ENCODE measurements around the gene EHHADH. TPM values are rescaled to one million over a fixed set of nuclear protein-coding genes. Genes with fewer than 3 reads are reported as not detected.

Gene EHHADH
- polyA plus RNA-seq, 1 of the 3 experiments (the other 2 are of a cell fraction) = 2.5 TPM

DNA sequence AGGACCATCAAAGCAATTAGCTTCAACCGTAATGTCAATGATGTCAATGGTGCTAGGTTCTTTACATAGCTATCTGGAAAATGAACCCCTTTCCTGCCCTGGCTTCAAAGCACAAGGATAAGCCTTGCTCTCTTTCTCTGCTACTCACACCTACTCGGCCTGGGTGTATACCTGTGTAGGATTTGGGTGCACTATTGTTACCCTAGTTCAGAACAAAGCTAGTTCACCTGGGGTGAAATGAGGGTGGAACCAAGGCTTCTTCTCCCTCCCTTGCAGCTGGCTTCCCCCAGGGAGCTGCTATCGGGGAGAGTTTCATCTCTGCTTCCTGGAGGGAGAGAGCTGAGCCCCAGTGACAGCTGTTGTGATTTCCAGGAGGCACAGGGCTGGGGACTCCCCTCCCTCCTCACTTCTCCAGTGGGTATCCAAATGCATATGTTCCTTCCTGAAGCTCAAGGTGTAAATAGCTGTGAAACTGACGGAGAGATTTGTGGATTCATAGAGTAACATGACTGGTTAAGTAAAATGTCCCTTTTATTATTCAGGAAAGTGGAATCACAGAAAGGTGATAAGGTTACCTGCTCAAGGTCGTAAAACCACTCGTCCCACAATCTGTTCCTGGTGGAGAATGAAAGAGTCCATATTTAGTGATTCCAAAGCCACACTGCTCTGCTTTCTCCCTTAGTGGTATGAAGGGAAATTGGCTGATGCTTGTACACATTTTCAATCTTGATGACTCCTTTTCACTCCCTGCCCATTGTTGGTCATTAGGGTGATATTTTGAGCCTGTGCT lies 89.2 kb downstream of the EHHADH start:
- 64% methylated on average over 6 of the region's 6 CpGs for WGBS (ENCODE audit: low lambda C conversion rate)
- Histone ChIP-seq H3K36me3 (replicated peaks in 1 of 2; ENCODE audit: control insufficient read depth in 1 of 2, insufficient read depth in 2 of 2, low read length in 1 of 2) (no peaks in the 10 kb centered on the region), H3K4me1 (ENCODE audit: control insufficient read depth in 1 of 2, insufficient read depth in 2 of 2, low read depth in 1 of 2, low read length in 1 of 2) (no peaks in the 10 kb centered on the region), H3K27me3 (ENCODE audit: insufficient read depth) (no peaks in the 10 kb centered on the region; the same call in 1 of the 2 replicates), H3F3A (replicated peaks; ENCODE audit: insufficient read depth) (no peaks in the 10 kb centered on the region), H3K9me3 (no peaks in the 10 kb centered on the region), H3K9ac (no peak overlapping the region), H3K79me2 (ENCODE audit: insufficient read depth) (no peaks in the 10 kb centered on the region), H3K4me3 (ENCODE audit: low read depth in 2 of 2, low read length in 1 of 2) (no peak overlapping the region), H3K4me2 (no peak overlapping the region), H4K20me1 (ENCODE audit: insufficient read depth) (no peaks in the 10 kb centered on the region), H3K9me2 (no peaks in the 10 kb centered on the region), H3K27ac (ENCODE audit: low read depth in 2 of 2, low read length in 1 of 2) (no peak overlapping the region), H2AFZ (ENCODE audit: low read depth) (no peak overlapping the region)
- ChIA-PET POLR2A (no interaction called here), CTCF (interaction anchor here (0.8 to 2.4 kb wide), 4 partner anchors 8 to 95 kb away, joined by 3 to 6 read pairs (median 4); no protein-coding TSS in a partner anchor)
- no peak for TF ChIP-seq GATA2 (CRISPR knock-in tag; IDR thresholded peaks at IDR 0.05)
- TF ChIP-seq, protein P1, sequence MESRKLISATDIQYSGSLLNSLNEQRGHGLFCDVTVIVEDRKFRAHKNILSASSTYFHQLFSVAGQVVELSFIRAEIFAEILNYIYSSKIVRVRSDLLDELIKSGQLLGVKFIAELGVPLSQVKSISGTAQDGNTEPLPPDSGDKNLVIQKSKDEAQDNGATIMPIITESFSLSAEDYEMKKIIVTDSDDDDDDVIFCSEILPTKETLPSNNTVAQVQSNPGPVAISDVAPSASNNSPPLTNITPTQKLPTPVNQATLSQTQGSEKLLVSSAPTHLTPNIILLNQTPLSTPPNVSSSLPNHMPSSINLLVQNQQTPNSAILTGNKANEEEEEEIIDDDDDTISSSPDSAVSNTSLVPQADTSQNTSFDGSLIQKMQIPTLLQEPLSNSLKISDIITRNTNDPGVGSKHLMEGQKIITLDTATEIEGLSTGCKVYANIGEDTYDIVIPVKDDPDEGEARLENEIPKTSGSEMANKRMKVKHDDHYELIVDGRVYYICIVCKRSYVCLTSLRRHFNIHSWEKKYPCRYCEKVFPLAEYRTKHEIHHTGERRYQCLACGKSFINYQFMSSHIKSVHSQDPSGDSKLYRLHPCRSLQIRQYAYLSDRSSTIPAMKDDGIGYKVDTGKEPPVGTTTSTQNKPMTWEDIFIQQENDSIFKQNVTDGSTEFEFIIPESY (IDR thresholded peaks at IDR 0.05; ENCODE audit: borderline replicate concordance, low read depth) = no peak
- no peak for DNase-seq

DNA sequence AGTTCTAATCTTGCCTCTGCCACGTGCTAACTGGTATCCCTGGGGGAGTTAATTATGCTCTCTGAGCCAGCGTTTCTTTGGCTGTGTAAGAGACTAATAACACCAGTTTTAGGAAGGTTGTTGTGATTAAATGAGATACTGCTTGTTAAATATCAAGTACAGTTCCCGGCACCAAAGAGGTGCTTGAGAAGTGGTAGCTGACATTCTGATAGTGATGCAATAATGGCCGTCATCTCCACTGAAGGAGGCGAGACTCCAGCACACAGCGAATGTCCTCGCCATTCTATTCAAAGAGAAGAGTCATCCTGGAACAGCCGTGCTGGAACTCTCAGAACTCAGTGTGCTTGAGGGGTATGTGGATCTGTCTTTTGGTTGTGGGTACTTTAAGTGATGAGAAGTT lies 91.2 kb downstream of the EHHADH start:
- Histone ChIP-seq H3K4me2 (no peak overlapping the region), H3F3A (replicated peaks; ENCODE audit: insufficient read depth) (no peaks in the 10 kb centered on the region), H3K4me3 (ENCODE audit: low read depth in 2 of 2, low read length in 1 of 2) (no peak overlapping the region), H3K9ac (no peak overlapping the region), H3K27ac (ENCODE audit: low read depth in 2 of 2, low read length in 1 of 2) (no peak overlapping the region), H3K4me1 (ENCODE audit: control insufficient read depth in 1 of 2, insufficient read depth in 2 of 2, low read depth in 1 of 2, low read length in 1 of 2) (no peaks in the 10 kb centered on the region), H3K9me3 (no peaks in the 10 kb centered on the region), H2AFZ (ENCODE audit: low read depth) (no peak overlapping the region), H3K79me2 (ENCODE audit: insufficient read depth) (no peaks in the 10 kb centered on the region), H3K9me2 (no peaks in the 10 kb centered on the region), H3K27me3 (ENCODE audit: insufficient read depth) (no peaks in the 10 kb centered on the region; the same call in 1 of the 2 replicates), H3K36me3 (replicated peaks in 1 of 2; ENCODE audit: control insufficient read depth in 1 of 2, insufficient read depth in 2 of 2, low read length in 1 of 2) (no peaks in the 10 kb centered on the region), H4K20me1 (ENCODE audit: insufficient read depth) (no peaks in the 10 kb centered on the region)
- DNase-seq = no peak
- POLR2A ChIA-PET = no interaction called here
- CTCF ChIA-PET = interaction anchor here (0.7 to 2.4 kb wide), 4 partner anchors 10 to 288 kb away, joined by 3 to 9 read pairs (median 5); no protein-coding TSS in a partner anchor
- TF ChIP-seq RXRA (IDR thresholded peaks at IDR 0.05; ENCODE audit: borderline replicate concordance, low read depth) = no peak
- TF ChIP-seq, protein P2, sequence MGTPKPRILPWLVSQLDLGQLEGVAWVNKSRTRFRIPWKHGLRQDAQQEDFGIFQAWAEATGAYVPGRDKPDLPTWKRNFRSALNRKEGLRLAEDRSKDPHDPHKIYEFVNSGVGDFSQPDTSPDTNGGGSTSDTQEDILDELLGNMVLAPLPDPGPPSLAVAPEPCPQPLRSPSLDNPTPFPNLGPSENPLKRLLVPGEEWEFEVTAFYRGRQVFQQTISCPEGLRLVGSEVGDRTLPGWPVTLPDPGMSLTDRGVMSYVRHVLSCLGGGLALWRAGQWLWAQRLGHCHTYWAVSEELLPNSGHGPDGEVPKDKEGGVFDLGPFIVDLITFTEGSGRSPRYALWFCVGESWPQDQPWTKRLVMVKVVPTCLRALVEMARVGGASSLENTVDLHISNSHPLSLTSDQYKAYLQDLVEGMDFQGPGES (IDR thresholded peaks at IDR 0.05; ENCODE audit: low read depth, low read length) = no peak
- TF ChIP-seq, protein P3, sequence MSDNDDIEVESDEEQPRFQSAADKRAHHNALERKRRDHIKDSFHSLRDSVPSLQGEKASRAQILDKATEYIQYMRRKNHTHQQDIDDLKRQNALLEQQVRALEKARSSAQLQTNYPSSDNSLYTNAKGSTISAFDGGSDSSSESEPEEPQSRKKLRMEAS (IDR thresholded peaks at IDR 0.05; ENCODE audit: low read depth) = no peak
- no peak for TF ChIP-seq EP300 (IDR thresholded peaks at IDR 0.05; ENCODE audit: borderline replicate concordance in 1 of 2, low read depth in 1 of 2, low read length in 1 of 2)
- no peak for TF ChIP-seq RAD21 (IDR thresholded peaks at IDR 0.05; ENCODE audit: low read length)
- no peak for TF ChIP-seq EZH2phosphoT487 (IDR thresholded peaks at IDR 0.05; ENCODE audit: borderline replicate concordance, low read depth)
- TF ChIP-seq RCOR1 (IDR thresholded peaks at IDR 0.05; ENCODE audit: low read length) = no peak
- TF ChIP-seq, protein P1 (IDR thresholded peaks at IDR 0.05; ENCODE audit: borderline replicate concordance, low read depth) = no peak
- TF ChIP-seq NRF1 (IDR thresholded peaks at IDR 0.05; ENCODE audit: low read depth, low read length) = no peak
- no peak for TF ChIP-seq FOXM1 (IDR thresholded peaks at IDR 0.05; ENCODE audit: low read depth)
- no peak for TF ChIP-seq TEAD4 (IDR thresholded peaks at IDR 0.05; ENCODE audit: borderline replicate concordance, insufficient read depth)
- no peak for TF ChIP-seq SIN3A (IDR thresholded peaks at IDR 0.05; ENCODE audit: borderline replicate concordance, low read depth, low read length)
- TF ChIP-seq MXI1 (IDR thresholded peaks at IDR 0.05; ENCODE audit: low read depth, low read length) = no peak
- no peak for TF ChIP-seq FOSL2 (IDR thresholded peaks at IDR 0.05; ENCODE audit: borderline replicate concordance, low read depth)
- TF ChIP-seq MEF2A (IDR thresholded peaks at IDR 0.05; ENCODE audit: borderline replicate concordance, low read depth) = no peak
- TF ChIP-seq, protein P4, sequence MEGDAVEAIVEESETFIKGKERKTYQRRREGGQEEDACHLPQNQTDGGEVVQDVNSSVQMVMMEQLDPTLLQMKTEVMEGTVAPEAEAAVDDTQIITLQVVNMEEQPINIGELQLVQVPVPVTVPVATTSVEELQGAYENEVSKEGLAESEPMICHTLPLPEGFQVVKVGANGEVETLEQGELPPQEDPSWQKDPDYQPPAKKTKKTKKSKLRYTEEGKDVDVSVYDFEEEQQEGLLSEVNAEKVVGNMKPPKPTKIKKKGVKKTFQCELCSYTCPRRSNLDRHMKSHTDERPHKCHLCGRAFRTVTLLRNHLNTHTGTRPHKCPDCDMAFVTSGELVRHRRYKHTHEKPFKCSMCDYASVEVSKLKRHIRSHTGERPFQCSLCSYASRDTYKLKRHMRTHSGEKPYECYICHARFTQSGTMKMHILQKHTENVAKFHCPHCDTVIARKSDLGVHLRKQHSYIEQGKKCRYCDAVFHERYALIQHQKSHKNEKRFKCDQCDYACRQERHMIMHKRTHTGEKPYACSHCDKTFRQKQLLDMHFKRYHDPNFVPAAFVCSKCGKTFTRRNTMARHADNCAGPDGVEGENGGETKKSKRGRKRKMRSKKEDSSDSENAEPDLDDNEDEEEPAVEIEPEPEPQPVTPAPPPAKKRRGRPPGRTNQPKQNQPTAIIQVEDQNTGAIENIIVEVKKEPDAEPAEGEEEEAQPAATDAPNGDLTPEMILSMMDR (IDR thresholded peaks at IDR 0.05) = no peak
- WGBS (ENCODE audit: low lambda C conversion rate) = 68% methylated on average over 8 of the region's 8 CpGs
